ENCODE measurements around the gene SECISBP2L.
A peak's percentile ranks its signal among the peaks of the same experiment; 100 is the strongest.

The SECISBP2L gene

DNA sequence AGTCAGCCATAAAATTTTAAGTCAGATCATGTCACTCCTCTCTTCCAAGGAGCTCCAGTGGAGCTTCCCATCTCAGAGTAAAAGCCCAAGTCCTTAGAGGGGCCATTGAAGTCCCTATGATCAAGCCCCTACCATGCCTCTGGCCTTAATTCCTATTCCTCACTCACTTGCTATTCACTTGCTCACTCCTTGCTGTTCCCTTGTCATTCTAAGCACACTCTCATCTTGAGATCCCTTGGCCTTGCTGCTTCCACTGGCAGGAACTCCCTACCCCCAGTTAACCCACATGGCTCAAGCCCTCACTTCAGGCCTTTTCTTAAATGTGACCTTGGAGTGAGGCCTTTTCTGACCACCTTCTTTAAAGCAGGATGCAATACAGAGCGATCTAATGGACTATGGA, 12.3 kb upstream of the SECISBP2L start:
- DNase-seq (ENCODE audit: low spot score), result no peak

DNA sequence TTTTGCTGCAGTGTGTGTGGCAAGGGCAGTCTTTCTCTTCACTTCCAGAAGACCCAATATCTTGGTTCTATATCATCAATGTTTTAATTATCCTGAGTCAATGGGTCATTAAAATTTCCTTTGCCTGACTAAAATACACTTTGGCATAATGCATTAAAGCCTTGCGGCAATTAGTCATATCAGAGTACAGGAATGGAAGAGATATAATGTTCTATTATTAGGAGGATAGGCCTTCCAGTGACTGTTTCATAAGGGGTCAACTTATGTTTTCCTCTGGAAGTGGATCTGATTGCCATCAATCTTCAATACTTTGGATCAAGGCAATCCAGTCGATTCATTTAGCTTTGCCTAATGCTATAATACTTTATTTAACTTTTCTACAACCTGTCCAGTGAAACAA, 9.4 kb upstream of the SECISBP2L start:
- no peak for DNase-seq (ENCODE audit: low spot score)

DNA sequence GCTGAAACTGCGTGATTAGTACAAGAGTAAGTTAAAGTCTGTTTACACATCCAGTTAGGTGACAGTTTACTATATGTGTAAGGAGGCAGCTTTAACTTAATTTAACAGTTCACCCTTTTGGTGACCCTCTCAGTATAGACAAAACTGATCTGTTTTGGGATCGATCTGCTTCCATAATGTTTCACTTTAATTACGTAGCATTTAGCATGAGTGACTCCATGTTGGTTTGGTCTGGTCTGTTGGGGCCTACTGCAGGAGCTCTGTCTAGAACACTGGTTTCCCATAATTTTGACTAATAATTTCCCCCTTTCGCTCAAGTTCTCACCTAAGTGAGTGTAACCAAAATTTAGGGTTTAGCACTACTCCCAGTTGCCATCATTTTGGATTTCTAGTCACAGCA, 6.4 kb upstream of the SECISBP2L start:
- DNase-seq (ENCODE audit: low spot score), result no peak

DNA sequence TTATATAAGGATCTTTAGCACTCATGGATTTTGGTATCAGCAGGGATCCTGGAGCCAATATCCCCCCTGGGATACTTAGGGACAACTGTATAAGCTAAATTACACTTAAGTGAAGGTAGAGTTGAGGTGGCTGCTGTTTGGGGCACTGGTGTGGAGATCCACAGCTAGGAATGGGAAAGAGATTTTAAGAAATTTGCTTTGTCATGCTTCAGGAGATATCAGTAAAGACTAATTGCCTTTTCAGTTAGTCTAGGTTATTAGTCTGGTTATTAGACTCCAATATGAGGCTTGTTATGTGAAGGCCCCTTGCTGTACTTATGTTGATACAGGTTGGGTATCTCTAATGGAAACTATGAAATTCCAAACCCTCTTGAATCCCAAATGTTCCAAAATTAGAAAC, 1.2 kb upstream of the SECISBP2L start:
- no peak for DNase-seq (ENCODE audit: low spot score)

DNA sequence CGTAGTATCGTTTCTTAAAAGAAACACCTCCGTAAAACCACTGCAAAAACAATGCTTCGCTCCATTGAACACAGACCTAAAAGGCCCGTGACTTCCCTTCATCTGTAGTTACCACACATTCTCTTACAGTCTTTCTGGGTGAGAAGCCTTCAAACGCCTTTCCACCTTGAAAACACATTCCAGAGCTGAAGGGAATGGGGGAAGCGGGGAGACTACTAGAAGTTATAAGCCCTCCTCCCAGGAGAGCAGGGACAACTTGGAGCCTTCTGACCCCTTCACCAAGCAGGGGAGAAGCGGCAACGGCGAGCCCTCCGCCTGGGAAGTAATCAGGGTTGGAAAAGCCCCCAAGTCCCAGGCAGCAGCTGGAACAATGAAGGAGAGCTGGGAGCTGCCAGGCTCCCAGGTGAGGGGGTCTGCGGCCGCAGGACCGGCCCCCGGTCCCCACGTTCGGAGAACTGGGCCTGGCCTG, 461 bp downstream of the SECISBP2L start:
- peak; percentile 26 for DNase-seq (ENCODE audit: low spot score)

DNA sequence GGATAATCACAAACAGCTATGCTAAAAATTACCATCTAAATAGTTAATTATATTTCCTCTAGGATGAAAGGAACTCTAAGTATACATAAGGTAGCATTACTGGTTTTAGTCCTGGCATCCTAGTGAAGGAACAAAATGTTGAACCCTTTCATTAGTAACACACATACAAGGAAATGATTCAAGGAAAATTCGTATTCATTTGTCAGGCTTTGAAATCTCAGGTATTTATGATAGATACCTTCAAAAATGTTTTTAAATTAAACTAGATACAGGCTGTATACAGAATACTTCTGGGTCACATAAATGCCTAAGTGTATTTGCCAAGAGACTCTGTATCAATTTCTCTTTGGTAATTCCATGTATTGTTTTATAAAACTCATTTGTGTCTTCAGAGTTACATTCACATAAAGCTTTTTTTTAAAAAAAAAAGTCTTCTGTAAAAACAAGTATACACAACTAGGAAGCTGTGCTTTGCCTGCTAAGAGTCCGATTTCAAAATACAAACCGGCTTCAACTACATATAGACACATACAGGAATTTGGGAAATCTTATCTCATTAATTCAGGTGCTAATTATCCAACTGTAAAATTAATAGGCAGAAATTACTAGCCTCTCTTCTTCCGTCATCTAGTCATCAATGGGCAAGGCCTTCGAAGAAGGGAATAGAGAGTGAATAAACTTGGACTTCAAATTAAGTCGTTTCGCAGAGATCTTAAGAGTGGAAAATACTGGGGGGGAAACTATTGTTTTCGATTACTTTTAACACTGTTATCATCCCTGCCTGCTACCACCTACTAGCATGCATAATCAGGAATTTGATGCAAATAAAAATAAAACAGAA, 1.3 kb downstream of the SECISBP2L start:
- no peak for DNase-seq (ENCODE audit: low spot score)

DNA sequence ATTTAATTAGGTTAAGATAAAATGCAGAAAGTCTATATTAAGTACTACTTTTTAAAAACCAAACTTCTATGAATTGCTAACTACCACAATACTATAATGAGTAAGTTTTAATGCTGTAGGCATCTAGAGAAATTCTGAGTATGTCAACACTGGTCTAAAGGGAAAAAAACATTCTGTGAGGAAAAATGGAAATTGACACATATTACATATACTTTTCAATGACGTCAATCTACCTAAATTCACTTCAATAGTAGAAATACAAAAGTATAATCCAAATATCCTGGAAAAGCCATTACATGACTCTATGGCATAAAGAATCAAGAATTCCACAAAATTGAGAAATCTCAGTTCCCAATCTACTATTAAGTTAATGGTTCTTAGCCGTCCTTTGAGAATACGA, 2.2 kb downstream of the SECISBP2L start:
- DNase-seq (ENCODE audit: low spot score), result no peak

DNA sequence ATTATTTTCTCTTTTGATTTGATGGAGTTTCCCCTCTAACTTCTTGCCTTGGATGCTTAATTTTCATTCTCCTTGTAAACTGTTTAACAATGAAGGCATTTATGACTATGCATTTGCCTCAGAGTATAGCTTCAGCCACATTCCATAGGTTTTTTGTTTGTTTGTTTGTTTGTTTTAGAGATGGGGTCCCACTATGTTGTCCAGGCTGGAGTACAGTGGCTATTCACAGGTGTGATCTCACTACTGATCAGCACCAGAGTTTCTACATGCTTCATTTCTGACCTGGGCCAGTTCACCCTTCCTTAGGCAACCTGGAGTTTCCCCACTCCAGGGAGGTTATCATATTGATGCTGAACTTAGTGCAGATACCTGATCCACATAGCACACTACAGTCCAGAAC, 4.1 kb downstream of the SECISBP2L start:
- no peak for DNase-seq (ENCODE audit: low spot score)

DNA sequence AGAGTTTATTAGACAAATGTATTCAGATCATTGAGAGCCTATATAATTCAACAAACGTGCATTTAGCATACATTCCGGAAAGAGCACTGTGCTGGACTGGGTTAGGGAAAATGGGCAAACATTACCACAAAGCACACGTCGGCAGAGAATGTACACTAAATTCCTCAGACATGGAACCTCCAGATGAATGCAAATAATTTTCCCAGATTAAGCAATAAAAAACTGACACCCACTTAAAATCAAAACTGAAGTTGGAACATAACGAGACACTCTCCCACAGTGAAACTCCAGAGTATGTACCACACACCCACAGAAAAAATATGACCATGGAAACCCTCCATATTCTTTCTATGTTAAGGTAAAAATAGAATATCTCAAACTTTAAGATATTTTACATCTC, 4.8 kb downstream of the SECISBP2L start:
- DNase-seq (ENCODE audit: low spot score), result no peak

DNA sequence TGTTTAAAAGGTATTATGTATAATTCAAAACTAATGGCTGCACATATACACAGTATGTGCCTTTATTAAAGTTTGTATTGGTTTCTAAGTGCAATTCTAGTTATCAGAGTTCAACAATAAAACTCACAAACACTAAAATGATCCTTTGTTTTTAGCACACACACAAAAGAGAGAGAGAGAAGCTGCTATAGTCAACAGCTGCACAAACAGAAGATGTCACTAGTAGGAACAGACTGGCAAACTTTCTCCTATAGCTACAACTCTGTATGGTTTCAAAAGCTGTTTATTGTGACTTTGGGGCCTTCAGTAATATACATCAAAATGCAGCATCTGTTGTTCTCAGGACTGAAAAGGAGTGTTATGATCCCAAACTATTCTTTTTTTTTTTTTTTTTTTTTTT, 6.1 kb downstream of the SECISBP2L start:
- no peak for DNase-seq (ENCODE audit: low spot score)

DNA sequence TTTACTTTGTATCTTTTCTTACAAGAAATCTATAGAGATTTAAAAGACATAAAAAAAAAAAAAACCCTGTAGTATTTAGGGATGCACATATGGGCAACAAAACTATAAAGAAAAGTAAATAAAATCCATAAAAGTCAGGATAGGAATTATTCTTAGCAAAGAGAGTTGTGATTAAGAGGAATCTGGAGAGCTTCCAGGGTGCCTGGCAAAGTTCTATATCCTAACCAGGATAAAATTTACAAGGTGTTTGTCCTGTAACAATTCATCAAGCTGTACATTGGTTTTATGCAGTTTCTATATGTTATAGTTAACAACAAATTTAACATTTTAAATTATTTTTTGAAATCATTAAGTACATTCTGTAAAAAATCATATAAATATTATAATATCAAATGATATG, 7.9 kb downstream of the SECISBP2L start:
- DNase-seq (ENCODE audit: low spot score), result no peak

DNA sequence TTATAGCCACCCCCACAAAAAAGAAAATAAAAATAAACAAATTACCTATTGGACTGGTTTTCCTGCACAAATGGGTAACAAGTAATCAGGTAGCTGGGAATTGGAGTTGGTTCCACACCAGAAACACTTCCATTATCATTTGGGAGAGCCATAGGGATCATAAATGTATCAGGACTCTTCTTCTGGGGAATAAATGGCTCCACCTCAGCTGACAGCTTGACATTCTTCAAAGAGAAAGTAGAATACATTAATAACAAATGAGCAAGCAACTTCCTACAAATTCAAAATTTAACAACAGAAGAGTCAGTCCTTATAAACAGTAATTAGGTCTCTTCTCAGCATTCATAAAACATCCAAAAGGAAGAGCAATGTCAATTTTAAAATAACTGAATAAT, 8.7 kb downstream of the SECISBP2L start:
- no peak for DNase-seq (ENCODE audit: low spot score)

DNA sequence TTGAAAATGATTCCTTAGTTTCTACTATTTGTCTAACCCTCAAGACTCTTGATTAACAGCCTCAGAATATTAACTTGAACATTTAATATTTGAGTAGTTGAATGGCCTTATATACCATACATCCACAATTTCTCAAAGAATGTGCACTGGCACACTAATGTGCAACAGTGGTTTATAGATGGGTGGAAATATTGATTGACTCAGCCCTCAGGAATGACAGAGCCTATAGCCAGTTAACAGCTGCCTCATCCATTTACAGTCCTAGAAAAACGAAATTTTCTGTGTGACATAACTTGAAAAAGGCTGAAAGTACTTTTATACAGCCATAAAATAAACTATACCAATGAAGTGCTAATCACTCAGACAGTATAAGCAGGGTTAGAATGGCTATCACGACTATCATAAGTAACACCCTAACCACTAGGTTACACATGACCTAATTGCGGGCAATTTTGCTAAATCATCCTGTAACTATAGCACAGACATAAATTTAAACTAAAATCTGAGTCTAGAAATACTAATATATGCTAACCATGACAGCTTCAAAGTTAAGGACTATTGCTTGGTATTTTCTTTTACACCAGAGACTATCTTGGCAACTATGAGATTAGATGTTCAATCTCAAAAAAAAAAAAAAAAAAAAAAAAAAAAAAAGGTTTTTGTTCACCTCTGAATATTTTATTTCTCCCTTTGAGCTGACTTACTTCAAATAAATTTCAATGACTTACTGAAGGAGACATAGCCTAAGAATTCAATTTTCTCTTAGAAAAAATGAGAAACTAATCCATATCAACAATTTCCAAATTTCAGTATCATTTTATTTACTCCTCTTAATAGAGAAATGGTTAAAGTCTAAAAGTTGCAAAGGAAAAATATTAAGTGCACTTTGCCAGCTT, 9.3 kb downstream of the SECISBP2L start:
- no peak for DNase-seq (ENCODE audit: low spot score)

DNA sequence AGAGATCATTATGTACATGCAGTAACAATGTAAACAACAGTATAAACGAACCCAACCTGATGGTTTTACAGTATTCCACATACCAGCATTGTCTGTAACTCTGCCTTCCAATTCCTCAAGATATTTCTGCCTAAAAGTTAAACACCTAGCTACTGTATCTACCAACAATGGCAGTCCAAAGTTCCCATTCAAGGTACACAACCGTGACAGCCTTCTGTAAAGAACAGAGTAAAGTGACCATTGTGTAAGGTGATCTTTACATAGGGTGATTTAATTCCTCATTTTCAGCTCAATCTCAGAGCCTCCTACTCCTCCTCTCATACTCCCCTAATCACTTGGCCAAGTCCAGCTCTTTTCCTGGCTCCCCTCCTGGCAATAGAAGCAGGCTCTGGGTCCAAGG, 10.4 kb downstream of the SECISBP2L start:
- DNase-seq (ENCODE audit: low spot score), result no peak

DNA sequence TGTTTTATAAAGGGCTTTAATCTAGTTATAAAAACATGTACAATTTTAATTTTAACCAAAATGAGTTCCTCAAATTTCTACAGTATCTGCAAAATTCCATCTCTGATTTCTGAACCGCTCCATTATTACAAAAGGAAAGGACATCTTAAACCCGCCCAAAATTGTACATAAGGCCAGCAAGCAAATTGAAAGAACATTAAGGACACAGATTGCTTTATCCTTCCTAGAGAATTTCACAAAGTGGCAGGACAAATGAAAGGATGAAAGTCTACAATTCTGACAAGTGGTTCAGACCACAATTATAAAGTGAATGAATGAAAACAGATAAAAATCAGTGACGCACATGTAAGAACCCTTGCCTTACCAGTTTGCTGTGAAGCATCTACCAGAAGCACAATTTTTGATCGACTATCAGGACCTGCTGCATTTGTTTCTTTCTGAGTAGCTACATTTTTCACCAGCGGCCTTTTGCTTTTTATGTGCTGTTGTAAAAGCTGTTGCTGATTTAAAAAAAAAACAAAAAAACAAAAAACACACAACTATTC, 13.6 kb downstream of the SECISBP2L start:
- no peak for DNase-seq (ENCODE audit: low spot score)

DNA sequence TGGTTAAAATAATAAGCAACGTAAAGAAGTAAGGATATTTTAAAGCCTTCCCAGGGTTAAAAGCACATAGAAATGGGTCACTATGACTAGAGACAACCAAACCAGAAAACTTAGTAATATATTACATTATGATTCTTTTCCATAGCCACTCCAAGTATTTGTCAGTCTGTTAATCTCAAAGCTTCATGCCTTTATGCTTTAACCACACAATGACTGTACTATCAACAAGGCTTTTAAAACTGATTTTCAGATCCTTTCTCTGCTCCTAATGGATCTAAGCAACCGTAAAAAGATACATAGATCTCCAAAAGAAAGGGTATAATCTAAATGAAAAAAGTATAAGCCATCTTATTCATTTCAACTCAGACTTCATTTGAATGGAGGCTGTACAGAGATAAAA, 14.4 kb downstream of the SECISBP2L start:
- no peak for DNase-seq (ENCODE audit: low spot score)

DNA sequence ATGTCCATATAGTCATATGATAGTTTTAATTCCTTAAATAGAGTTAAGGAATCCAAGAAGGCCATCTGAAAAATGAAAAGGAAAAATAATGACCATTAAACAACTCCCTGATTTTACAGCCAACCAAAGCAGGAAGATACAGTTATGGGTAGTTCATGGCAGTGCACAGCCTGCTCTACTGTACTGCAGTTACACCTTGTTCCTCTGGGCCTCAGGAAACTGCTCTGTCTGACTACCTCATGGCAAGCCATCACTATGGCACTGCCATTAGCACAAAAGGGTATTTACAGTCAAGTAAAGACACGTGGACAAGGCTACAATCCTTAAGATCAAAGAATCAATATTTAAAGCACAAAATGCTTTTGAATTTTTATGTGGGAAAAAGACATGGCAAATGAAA, 19.5 kb downstream of the SECISBP2L start:
- no peak for DNase-seq (ENCODE audit: low spot score)

DNA sequence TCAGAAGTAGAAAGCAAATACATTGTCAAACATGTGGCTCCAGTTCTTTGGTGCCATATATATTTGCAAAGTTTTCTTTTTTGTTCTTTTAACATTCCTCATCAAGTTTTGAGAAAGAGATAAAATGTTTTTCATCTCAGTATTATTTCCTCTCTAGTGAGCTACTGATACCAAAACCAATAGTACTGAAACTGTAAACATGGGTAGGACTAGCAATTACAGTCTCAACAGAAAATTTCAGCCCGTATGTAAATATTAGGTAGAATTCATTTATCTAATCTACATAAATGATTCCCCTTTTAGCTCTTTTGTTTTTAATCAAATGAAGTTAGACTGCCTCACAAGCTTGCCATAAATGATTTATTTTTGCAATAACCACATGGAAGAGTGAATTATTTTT, 21.4 kb downstream of the SECISBP2L start:
- no peak for DNase-seq (ENCODE audit: low spot score)

DNA sequence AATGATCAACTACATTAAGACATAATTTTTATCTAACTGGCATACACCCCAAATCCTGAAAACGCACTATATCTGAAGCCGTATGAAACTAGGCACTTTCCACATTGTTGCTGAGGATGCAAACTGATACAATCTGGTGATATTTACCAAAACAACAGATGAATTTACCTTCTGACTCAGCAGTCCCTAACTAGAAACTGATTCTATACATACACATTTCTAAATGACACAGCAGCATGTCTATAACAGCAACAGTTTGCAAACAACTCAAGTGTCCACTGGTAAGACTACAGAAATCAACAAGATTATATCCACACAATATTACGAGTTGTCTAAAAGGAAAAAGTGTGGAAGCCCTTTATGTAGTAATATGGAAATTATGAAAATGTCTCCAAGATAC, 22.9 kb downstream of the SECISBP2L start:
- DNase-seq (ENCODE audit: low spot score), result no peak

DNA sequence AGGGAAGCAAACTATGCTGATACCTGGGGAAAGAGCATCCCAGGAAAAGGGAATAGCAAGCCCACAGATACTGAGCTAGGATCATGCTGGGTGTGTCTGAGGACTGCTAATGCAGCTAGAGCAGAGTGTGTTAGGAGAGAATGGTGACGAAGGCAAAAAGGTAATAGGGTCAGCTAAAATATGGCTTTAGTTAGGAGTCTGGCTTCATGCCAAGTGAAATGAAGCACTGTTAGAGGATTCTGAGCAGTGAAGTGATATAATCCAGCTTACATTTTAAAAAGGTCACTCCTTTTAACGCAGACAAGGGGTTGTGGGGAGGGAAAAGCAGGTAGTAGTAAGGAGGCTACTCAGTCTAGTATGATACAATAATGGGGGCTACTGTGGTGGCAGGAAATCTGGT, 30.4 kb downstream of the SECISBP2L start:
- DNase-seq (ENCODE audit: low spot score), result no peak

DNA sequence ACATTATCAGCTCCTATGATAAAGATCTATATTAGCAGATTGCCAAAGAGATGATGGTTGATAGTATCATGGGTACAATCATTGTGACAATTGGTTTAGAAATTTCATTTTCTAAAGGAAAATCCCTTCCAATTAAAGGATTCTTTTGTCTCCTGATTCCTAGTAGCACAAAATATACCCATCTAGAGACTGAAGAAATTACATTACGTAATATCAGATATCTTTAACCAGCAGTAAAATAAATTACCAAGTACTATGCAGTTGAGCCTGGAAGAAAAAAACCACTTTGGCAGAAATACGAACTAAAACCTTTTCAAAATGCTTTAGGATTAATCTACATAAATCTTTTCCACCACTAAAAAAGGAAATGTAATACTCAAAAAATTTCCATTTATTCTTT, 46.9 kb downstream of the SECISBP2L start:
- no peak for DNase-seq (ENCODE audit: low spot score)

DNA sequence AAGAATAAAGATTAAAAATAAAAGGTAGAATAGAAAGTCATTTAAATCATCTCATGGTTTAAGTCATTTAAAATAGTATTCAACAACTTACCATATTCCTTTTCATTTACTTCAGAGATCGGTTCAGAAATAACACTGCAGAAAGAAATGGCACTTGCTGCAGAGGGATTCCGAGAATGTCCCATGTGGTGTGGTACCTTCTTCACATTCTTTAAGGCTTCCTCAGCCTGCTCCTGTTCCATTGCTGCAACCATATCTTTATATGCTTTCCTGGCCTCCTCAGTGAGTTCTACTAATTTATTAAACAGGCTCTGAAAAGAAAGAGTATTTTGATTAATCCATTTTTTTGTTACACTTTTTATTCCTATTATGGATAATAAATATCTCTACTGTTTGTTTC, 50.0 kb downstream of the SECISBP2L start:
- no peak for DNase-seq (ENCODE audit: low spot score)

DNA sequence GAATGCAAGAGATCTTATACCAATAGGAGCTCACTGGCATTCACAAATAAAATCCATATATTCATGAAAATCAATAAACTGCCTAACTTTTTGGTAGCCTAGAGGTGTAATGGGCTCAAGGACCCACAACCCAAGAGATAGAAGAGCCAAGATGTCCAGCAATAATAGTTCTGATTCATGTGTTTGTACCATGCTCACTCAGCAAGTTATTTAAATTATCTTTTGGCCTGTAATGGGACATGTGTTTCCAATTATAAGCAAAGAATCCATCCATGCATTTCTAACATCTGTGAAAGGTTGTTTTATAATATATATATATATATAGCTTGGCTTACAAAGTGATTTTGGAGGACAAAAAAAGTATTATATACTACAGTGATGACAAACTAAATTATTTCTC, 52.9 kb downstream of the SECISBP2L start:
- no peak for DNase-seq (ENCODE audit: low spot score)

Data from AG20443 (cell line).